Sigmoid colon (tissue), 7 donors: ENCODE measurements around the gene CAB39L. TPM values are rescaled to one million over a fixed set of nuclear protein-coding genes. Genes with fewer than 3 reads are reported as not detected.
A peak's percentile ranks its signal among the peaks of the same experiment; 100 is the strongest.

Source experiments
- DNase-seq: peaks from one replicate; pipeline ENCODE4 v3.0.0-alpha.2; 2019
- H3K27ac ChIP-seq, 4 donors: fragments of 200-600 bp; sonication (generic); one replicate each; pipeline ENCODE4 v1.5.1; 2016 to 2019; ENCODE audit warnings: mild to moderate bottlenecking in 1 of 4
- H3K27me3 ChIP-seq, 3 donors: fragments of 200-600 bp; sonication (generic); one replicate each; pipeline ENCODE4 v1.5.1; 2019; ENCODE audit warnings: mild to moderate bottlenecking in 1 of 3
- H3K36me3 ChIP-seq, 4 donors: fragments of 200-600 bp; sonication (generic); one replicate each; pipeline ENCODE4 v1.5.1; 2016 to 2019
- H3K4me1 ChIP-seq, 4 donors: fragments of 200-600 bp; sonication (generic); one replicate each; pipeline ENCODE4 v1.5.1; 2017 to 2019
- H3K4me3 ChIP-seq, 4 donors: fragments of 200-600 bp; sonication (generic); one replicate each; pipeline ENCODE4 v1.5.1; 2017 to 2019; ENCODE audit warnings: mild to moderate bottlenecking in 2 of 4, moderate library complexity in 1 of 4
- H3K9me3 ChIP-seq, 4 donors: fragments of 200-600 bp in 3 of 4; sonication (generic) in 3 of 4; one replicate each; pipeline versions ENCODE4 v1.5.1 to v1.6.1; 2013 to 2019
- CTCF ChIP-seq, 4 experiments: fragments of 450-650 bp in 3 of 4; fragments of 200-600 bp in 1 of 4; IDR thresholded peaks; one replicate each; pipeline ENCODE4 v1.5.1; 2016 to 2019; ENCODE audit warnings: antibody characterized with exemption in 4 of 4, mild to moderate bottlenecking in 3 of 4, moderate library complexity in 2 of 4
- EP300 ChIP-seq, 4 donors: sonication (generic); formaldehyde crosslinking; IDR thresholded peaks; one replicate each; pipeline ENCODE4 v1.6.1; 2017; ENCODE audit warnings: antibody characterized with exemption in 4 of 4
- POLR2A ChIP-seq, 2 donors: fragments of 450-650 bp; IDR thresholded peaks; one replicate each; pipeline ENCODE4 v1.6.1; 2016; ENCODE audit warnings: antibody characterized with exemption in 2 of 2, mild to moderate bottlenecking in 2 of 2, moderate library complexity in 2 of 2
- POLR2AphosphoS5 ChIP-seq, 4 donors: sonication (generic); formaldehyde crosslinking; IDR thresholded peaks; one replicate each; pipeline ENCODE4 v1.6.1; 2017; ENCODE audit warnings: antibody characterized with exemption in 4 of 4
- WGBS, 2 donors: extraction: QIAGEN DNeasy Blood & Tissue Kit; methylation state at CpG; one replicate each; pipeline ENCODE4 v1.1.7; 2013; 5-methylcytosine and 5-hydroxymethylcytosine counted together
- intact Hi-C: fragments of 100-400 bp; cut with DNase I; formaldehyde crosslinking; loops from one replicate; pipeline ENCODE4 v1.15.1; 2023
- polyA plus RNA-seq, 3 donors: library from polyadenylated mRNA; stranded (reverse); fragments of 200-250 nt; gene quantifications; one replicate each; pipeline ENCODE4 v1.2.3, GENCODE V29; 2013
- total RNA-seq, 4 donors: library from RNA; depleted of rRNA; stranded (reverse); fragments of >200 nt; gene quantifications; one replicate each; pipeline ENCODE4 v1.1.0, GENCODE V29; 2016
- donor health status: healthy with polysubstance abuse.
- donor health status: Bipolar disorder and iron deficiency.
- donor health status: healthy.

Gene CAB39L
- total and polyA plus RNA-seq, 7 donors = 5.5 to 180 (median 121) TPM

DNA sequence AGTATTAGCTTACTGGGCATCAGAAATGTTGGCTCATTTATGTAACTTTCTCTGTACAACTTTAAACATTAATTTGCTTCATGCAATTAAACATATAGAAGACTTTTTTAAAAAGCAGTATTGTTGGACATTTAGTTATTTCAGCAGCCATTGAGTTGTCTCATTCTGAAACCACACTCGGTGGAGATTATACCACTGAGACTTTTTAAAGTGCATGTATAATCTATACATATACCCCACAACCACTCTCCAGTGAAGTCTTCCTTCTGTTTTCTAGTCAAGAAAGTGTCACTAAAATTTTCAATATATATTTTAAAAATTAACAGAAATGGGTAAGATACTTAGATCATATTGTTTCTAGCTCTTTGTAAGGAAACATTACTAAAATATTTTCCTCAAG is 15.7 kb upstream of the CAB39L start:
- no peak for DNase-seq
- peaks cover 0 to 14% (median 4%) of the 10 kb centered on the region in 4 donors for H3K4me1 ChIP-seq
- no peaks in the 10 kb centered on the region for H3K27me3 ChIP-seq
- H3K27ac ChIP-seq = no peak overlapping the region
- 86 to 87% methylated on average over 1 of the region's 1 CpG for WGBS, 2 donors
- no peak overlapping the region for H3K4me3 ChIP-seq
- peaks cover 0 to 5% (median 0%) of the 10 kb centered on the region in 4 donors for H3K9me3 ChIP-seq
- TF ChIP-seq POLR2AphosphoS5 (IDR thresholded peaks at IDR 0.05) (no peak), EP300 (IDR thresholded peaks at IDR 0.05) (no peak), CTCF (IDR thresholded peaks at IDR 0.05) (no peak), POLR2A (IDR thresholded peaks at IDR 0.05) (no peak)
- intact Hi-C loops = no loop called here
- H3K36me3 ChIP-seq = peaks cover 0 to 40% (median 17%) of the 10 kb centered on the region in 4 donors

GRCh38 chr13:49457221-49457620 is 13.4 kb upstream of the CAB39L start:
- no peak for DNase-seq
- H3K4me3 ChIP-seq = no peak overlapping the region
- H3K27ac ChIP-seq = no peak overlapping the region
- TF ChIP-seq CTCF (IDR thresholded peaks at IDR 0.05) = no peak
- H3K36me3 ChIP-seq = peaks cover 0 to 17% (median 9%) of the 10 kb centered on the region in 4 donors
- intact Hi-C loops = no loop called here
- 89% methylated on average over 7 of the region's 7 CpGs for WGBS, 2 donors
- no peaks in the 10 kb centered on the region for H3K27me3 ChIP-seq
- peaks cover 0 to 23% (median 13%) of the 10 kb centered on the region in 4 donors for H3K4me1 ChIP-seq
- no peaks in the 10 kb centered on the region for H3K9me3 ChIP-seq

- Histone ChIP-seq H3K27me3 (no peaks in the 10 kb centered on the region), H3K36me3 (peaks cover 0 to 6% (median under 1%) of the 10 kb centered on the region in 4 donors), H3K4me1 (peaks cover 0 to 23% (median 13%) of the 10 kb centered on the region in 4 donors), H3K27ac (no peak overlapping the region), H3K4me3 (no peak overlapping the region), H3K9me3 (no peaks in the 10 kb centered on the region)
- no peak for TF ChIP-seq POLR2A (IDR thresholded peaks at IDR 0.05)
- no peak for TF ChIP-seq EP300 (IDR thresholded peaks at IDR 0.05)
- TF ChIP-seq POLR2AphosphoS5 (IDR thresholded peaks at IDR 0.05) = no peak
- no peak for TF ChIP-seq CTCF (IDR thresholded peaks at IDR 0.05)
- 96% methylated on average over 1 of the region's 1 CpG for WGBS, 2 donors
- intact Hi-C loops = no loop called here
- no peak for DNase-seq
Measured at GRCh38 chr13:49456156-49456555, 12.3 kb upstream of the CAB39L start.

GRCh38 chr13:49455007-49455398 is 11.1 kb upstream of the CAB39L start:
- Histone ChIP-seq H3K27ac (peak overlapping the region in 2 of 4 donors; percentile 9 to 46), H3K4me1 (peaks cover 0 to 23% (median 13%) of the 10 kb centered on the region in 4 donors), H3K9me3 (no peaks in the 10 kb centered on the region), H3K27me3 (no peaks in the 10 kb centered on the region), H3K4me3 (peak overlapping the region in 2 of 4 donors; percentile 6 to 9), H3K36me3 (no peaks in the 10 kb centered on the region)
- TF ChIP-seq POLR2A (IDR thresholded peaks at IDR 0.05) = no peak
- no peak for TF ChIP-seq POLR2AphosphoS5 (IDR thresholded peaks at IDR 0.05)
- no peak for TF ChIP-seq CTCF (IDR thresholded peaks at IDR 0.05)
- no peak for TF ChIP-seq EP300 (IDR thresholded peaks at IDR 0.05)
- no peak for DNase-seq
- intact Hi-C loops = no loop called here

- TF ChIP-seq CTCF (IDR thresholded peaks at IDR 0.05) = no peak
- no peak for TF ChIP-seq POLR2A (IDR thresholded peaks at IDR 0.05)
- TF ChIP-seq EP300 (IDR thresholded peaks at IDR 0.05) = no peak
- no peak for TF ChIP-seq POLR2AphosphoS5 (IDR thresholded peaks at IDR 0.05)
- intact Hi-C loops = no loop called here
- no peak for DNase-seq
- 47 to 70% methylated on average over 4 of the region's 4 CpGs for WGBS, 2 donors
- H3K36me3 ChIP-seq = no peaks in the 10 kb centered on the region
- peak overlapping the region in 2 of 4 donors; percentile 6 to 9 for H3K4me3 ChIP-seq
- H3K4me1 ChIP-seq = peaks cover 0 to 23% (median 13%) of the 10 kb centered on the region in 4 donors
- no peaks in the 10 kb centered on the region for H3K27me3 ChIP-seq
- H3K9me3 ChIP-seq = no peaks in the 10 kb centered on the region
- H3K27ac ChIP-seq = peak overlapping the region in 2 of 4 donors; percentile 9 to 46
Measured at GRCh38 chr13:49454388-49455006, 10.6 kb upstream of the CAB39L start.
